ENCODE measurements around the gene GLB1L.

GLB1L gene

DNA sequence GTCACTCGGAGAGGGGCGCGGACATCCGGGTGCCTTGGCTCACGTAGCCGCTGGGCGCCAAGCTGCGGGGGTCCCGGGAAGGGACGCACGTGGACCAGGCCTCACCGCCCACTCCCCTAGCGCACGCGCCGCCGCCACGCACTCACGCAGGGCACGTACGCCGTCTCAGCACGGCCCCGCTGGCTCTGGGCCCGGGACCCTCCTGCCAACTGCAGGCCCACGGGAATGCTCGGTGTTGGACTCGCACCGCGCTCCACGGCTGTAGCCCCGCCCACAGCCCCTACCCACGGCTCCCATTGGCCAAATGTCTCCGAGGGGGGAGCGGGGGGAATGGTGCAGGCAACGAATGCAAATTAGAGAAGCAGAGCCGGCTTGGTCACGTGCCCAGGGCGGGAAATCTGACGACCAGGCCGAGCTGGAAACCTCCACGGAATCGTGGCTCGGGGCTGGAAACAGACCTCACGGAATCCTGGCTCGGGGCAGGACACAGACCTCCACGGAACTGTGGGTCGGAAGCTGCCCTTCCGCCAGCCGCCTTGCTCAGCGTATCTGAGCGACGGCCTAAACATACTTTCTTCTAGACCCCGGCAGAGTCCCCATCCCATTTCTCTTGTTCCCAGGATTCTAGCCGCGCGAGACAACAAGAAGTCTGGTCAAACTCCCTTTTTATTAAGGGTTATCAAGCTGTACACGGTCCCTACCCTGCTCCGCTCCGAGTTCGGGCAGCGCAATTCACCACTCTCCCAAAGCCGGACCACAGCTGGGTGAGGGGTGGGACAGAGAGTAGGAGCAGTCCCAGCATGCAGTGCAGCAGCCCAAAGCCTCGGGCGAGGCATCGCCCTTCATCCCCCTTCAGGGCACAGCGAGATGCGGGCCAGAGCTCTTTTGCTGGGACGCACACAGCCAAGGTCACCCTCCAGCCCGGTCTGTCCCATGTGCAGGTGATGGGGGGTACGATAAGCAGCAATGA, 26.2 kb downstream of the GLB1L start, which contains the start of gene ABCB6:
ABCB6 (minus strand) TSS at position 227 of the 970 bp plus-strand sequence. CDS start 285 bp downstream, outside the sequence.
- DNase-seq (ENCODE audit: insufficient read length, low spot score) (peak; percentile 76), FAIRE-seq (no peak)
- peak; percentile 69 for TF ChIP-seq POLR2A (IDR thresholded peaks at IDR 0.05; ENCODE audit: low read depth, low read length)

GRCh38 chr2:219218217-219218731, 27.0 kb downstream of the GLB1L start:
- DNase-seq (ENCODE audit: insufficient read length, low spot score) (peak; percentile 58), FAIRE-seq (no peak)
- no peak for TF ChIP-seq POLR2A (IDR thresholded peaks at IDR 0.05; ENCODE audit: low read depth, low read length)

DNA sequence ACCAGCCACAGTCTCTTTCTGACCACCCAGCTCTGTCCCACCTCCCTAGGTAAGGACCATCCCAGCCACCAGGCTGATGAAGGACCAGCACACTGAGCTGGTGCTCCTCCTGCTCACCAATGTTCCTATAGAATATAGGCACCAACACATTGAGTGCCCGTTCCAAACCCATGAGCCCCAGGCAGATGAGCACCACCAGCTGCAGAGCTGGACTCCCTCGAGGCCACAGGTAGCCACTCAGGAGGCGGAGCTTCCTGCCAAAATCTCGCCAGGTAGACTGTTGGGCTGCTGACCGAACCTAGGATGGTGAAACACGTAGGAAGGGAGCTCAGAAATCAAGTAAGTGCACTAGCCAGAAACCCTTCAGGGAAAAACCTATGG, 28.7 kb downstream of the GLB1L start:
- FAIRE-seq (no peak), DNase-seq (ENCODE audit: insufficient read length, low spot score) (no peak)
- no peak for TF ChIP-seq POLR2A (IDR thresholded peaks at IDR 0.05; ENCODE audit: low read depth, low read length)

GRCh38 chr2:219215871-219216534, 29.2 kb downstream of the GLB1L start:
- FAIRE-seq (no peak), DNase-seq (ENCODE audit: insufficient read length, low spot score) (no peak)
- TF ChIP-seq POLR2A (IDR thresholded peaks at IDR 0.05; ENCODE audit: low read depth, low read length), result no peak

GRCh38 chr2:219214786-219215185, 30.5 kb downstream of the GLB1L start:
- DNase-seq (ENCODE audit: insufficient read length, low spot score) (no peak), FAIRE-seq (no peak)
- TF ChIP-seq POLR2A (IDR thresholded peaks at IDR 0.05; ENCODE audit: low read depth, low read length), result no peak

- no peak for DNase-seq (ENCODE audit: insufficient read length, low spot score)
- TF ChIP-seq POLR2A (IDR thresholded peaks at IDR 0.05; ENCODE audit: low read depth, low read length), result no peak
- no peak for FAIRE-seq
Observed at GRCh38 chr2:219214141-219214540, 31.1 kb downstream of the GLB1L start.

- no peak for DNase-seq (ENCODE audit: insufficient read length, low spot score)
- no peak for TF ChIP-seq POLR2A (IDR thresholded peaks at IDR 0.05; ENCODE audit: low read depth, low read length)
- FAIRE-seq, result no peak
Observed at GRCh38 chr2:219213486-219214071, 31.7 kb downstream of the GLB1L start.

DNA sequence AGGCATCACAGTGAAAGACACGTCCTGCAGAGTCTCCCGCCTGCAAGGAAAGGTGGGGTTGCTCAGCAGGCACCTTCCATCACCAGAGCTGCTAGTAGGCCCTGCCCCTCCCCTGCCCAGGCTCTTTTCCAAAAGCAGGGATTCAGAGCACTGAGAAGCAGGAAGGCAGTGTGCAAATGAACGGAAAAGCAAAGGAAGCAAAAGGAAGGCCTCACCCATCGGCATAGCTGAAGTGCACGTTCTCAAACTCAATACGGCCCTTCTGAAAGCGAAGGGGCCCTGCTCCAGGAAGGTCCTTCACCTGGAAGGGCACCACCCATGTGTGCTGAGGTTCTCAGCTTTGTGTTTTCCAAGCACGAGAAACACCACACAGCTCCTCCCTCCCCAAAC, 32.2 kb downstream of the GLB1L start:
- DNase-seq (ENCODE audit: insufficient read length, low spot score), result no peak
- FAIRE-seq, result no peak
- TF ChIP-seq POLR2A (IDR thresholded peaks at IDR 0.05; ENCODE audit: low read depth, low read length), result no peak

DNA sequence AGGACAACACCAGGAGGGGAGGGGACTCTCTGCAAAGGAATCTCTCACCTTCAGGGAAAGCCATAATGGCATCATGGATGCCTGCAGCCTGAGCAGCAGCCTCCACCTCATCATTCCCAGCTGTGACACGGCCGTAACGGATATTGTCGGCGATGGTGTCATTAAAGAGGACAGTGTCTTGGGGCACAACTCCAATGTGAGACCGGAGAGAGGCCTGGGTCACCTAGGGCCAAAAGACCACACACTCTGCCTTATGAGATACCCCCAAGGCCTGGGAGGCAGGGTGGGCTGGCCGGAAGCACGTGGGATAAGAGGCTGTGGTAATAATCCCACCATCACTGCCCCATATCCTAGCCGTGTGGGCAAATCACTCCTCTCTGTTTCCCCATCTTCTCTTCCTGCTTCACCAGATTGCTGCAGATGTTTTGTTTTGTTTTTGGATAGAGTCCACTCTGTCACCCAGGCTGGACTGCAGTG, 34.3 kb downstream of the GLB1L start:
- FAIRE-seq, result no peak
- TF ChIP-seq POLR2A (IDR thresholded peaks at IDR 0.05; ENCODE audit: low read depth, low read length), result no peak
- no peak for DNase-seq (ENCODE audit: insufficient read length, low spot score)

- FAIRE-seq (no peak), DNase-seq (ENCODE audit: insufficient read length, low spot score) (no peak)
- TF ChIP-seq POLR2A (IDR thresholded peaks at IDR 0.05; ENCODE audit: low read depth, low read length), result no peak
Observed at GRCh38 chr2:219210196-219210885, 34.9 kb downstream of the GLB1L start.

DNA sequence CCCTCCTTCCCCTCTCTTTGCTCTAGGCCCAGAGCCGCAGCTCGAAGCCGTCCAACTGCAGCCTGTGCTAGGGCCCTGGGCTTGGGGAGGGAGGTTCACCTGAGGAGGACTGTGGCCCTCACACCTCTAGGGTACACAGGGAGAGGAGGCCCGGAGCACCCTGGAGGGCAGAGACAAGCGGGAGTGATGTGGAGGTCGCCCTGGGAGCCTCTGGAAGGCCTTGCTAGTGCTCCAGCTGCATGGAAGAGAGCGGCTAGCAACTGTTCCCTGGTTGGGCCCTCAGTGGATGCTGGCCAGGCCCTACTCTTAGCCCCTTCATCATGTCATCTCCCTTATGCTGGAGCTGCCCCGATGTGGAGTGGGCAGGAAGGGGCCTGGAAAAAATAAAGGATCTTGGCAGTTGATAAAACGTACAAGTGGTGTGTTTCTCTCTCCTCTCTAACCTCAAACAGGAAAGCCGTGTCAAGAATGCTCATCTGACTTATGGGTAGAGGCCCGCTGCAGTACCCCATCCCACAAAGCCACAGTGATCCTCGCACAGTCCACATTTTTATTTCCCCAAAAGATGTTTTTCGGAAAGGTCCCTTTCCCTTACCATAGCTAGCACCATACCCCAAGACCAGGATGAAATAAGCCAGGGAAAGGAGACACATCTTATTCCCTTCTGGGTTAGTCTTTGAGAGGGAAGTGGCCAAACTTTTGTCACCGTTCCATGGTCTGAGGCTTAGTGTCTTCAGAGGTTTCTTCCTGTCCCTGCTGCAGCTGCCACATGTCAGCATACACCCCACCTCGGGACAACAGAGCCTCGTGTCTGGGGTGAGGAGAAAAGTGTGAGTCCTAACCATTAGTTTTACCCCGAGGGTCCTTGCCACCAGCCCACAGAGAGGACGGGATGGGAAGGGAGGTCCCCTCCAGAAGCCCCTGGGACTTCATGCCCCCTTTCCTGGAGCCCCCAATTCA, 35.7 kb downstream of the GLB1L start:
- no peak for TF ChIP-seq POLR2A (IDR thresholded peaks at IDR 0.05; ENCODE audit: low read depth, low read length)
- DNase-seq (ENCODE audit: insufficient read length, low spot score), result no peak
- FAIRE-seq, result no peak
